Effector CD8-positive, alpha-beta T cell (primary cell): ENCODE results near the gene PXN.
"Not testable (repeated sequence)": the region's sequence is repeated elsewhere in the genome, so short reads cannot be mapped to it uniquely, and the experiment has no call there.

Experiments
- DNase-seq: peaks from one replicate; lab custom pipeline; 2025; lab: John Stamatoyannopoulos, UW

Gene PXN

GRCh38 chr12:120262852-120263747 lies 2.4 kb downstream of the PXN start:
- no peak for DNase-seq

GRCh38 chr12:120261951-120262851 lies 3.3 kb downstream of the PXN start:
- peak; percentile 10 for DNase-seq

- DNase-seq = no peak
Measured at GRCh38 chr12:120260607-120261006, 4.9 kb downstream of the PXN start.

GRCh38 chr12:120259418-120260202 lies 5.9 kb downstream of the PXN start:
- no peak for DNase-seq

GRCh38 chr12:120258323-120258896 lies 7.1 kb downstream of the PXN start:
- DNase-seq = no peak

GRCh38 chr12:120257041-120257821 lies 8.3 kb downstream of the PXN start:
- DNase-seq = no peak

- no peak for DNase-seq
Measured at GRCh38 chr12:120254809-120255208, 10.7 kb downstream of the PXN start.

GRCh38 chr12:120253313-120253712 lies 12.2 kb downstream of the PXN start:
- not testable (repeated sequence) for DNase-seq

- peak; percentile 41 for DNase-seq
Measured at GRCh38 chr12:120252071-120252906, 13.2 kb downstream of the PXN start.

GRCh38 chr12:120251364-120252070 lies 14.0 kb downstream of the PXN start:
- DNase-seq = not testable (repeated sequence)

- DNase-seq = no peak
Measured at GRCh38 chr12:120249875-120250795, 15.4 kb downstream of the PXN start.

GRCh38 chr12:120249266-120249874 lies 16.2 kb downstream of the PXN start:
- no peak for DNase-seq

- DNase-seq = no peak
Measured at GRCh38 chr12:120247621-120248030, 17.9 kb downstream of the PXN start.

- DNase-seq = no peak
Measured at GRCh38 chr12:120247183-120247582, 18.3 kb downstream of the PXN start.

GRCh38 chr12:120246705-120247104 lies 18.8 kb downstream of the PXN start:
- DNase-seq = not testable (repeated sequence)

- DNase-seq = no peak
Measured at GRCh38 chr12:120242971-120243699, 22.4 kb downstream of the PXN start.

- DNase-seq = no peak
Measured at GRCh38 chr12:120242275-120242799, 23.2 kb downstream of the PXN start.
